Body of pancreas (tissue), 4 donors: ENCODE results near the gene RIMS1.

ENCODE experiments used
- CTCF ChIP-seq, 7 experiments: fragments of 450-650 bp in 4 of 7; fragments of 200-600 bp in 3 of 7; sonication (generic) in 3 of 7; IDR thresholded peaks; one replicate each; pipeline ENCODE4 v1.5.1; 2016 to 2019; ENCODE audit warnings: antibody characterized with exemption in 7 of 7
- POLR2A ChIP-seq, 3 donors: fragments of 450-650 bp; IDR thresholded peaks; one replicate each; pipeline ENCODE4 v1.6.1; 2016; ENCODE audit warnings: antibody characterized with exemption in 3 of 3, mild to moderate bottlenecking in 2 of 3

- TF ChIP-seq POLR2A (IDR thresholded peaks at IDR 0.05) (no peak), CTCF (IDR thresholded peaks at IDR 0.05) (no peak)
Observed at GRCh38 chr6:72040111-72040510, 153.8 kb downstream of the RIMS1 start.
